GM13977 (cell line): ENCODE measurements around the gene RBM15.

Source experiments
- DNase-seq: peaks from one replicate; pipeline ENCODE4 v3.0.0; 2012; ENCODE audit warnings: low spot score
- CTCF ChIP-seq: IDR thresholded peaks from 2 replicates; pipeline ENCODE4 v1.5.1; 2012; ENCODE audit warnings: mild to moderate bottlenecking, control low read depth; ENCODE audit not compliant: insufficient read depth; ENCODE audit errors: extremely low read depth, missing control alignments
- in situ Hi-C: fragments of 300-500 bp; cut with MboI; formaldehyde crosslinking; loops from one replicate; pipeline ENCODE4 v1.12.0; 2022; ENCODE audit warnings: low sequenced_read_pairs, low pct_unique_long_range_greater_than_20kb, mixed read lengths, inconsistent platforms; ENCODE audit not compliant: unreplicated experiment

Gene RBM15

GRCh38 chr1:110356379-110356778 lies 17.2 kb downstream of the RBM15 start:
- no peak for TF ChIP-seq CTCF
- in situ Hi-C loops, result no loop called here
- no peak for DNase-seq

- TF ChIP-seq CTCF, result no peak
- no peak for DNase-seq
- in situ Hi-C loops, result no loop called here
These were observed 21.3 kb downstream of the RBM15 start for GRCh38 chr1:110360431-110360830.

GRCh38 chr1:110361856-110362255 lies 22.7 kb downstream of the RBM15 start:
- DNase-seq, result no peak
- no peak for TF ChIP-seq CTCF
- in situ Hi-C loops, result no loop called here

- DNase-seq, result no peak
- no peak for TF ChIP-seq CTCF
- in situ Hi-C loops, result no loop called here
These were observed 25.0 kb downstream of the RBM15 start for GRCh38 chr1:110364221-110364620.

- DNase-seq, result no peak
- in situ Hi-C loops, result no loop called here
- TF ChIP-seq CTCF, result no peak
These were observed 31.6 kb downstream of the RBM15 start for GRCh38 chr1:110370827-110371226.

GRCh38 chr1:110375490-110375889 lies 36.3 kb downstream of the RBM15 start:
- TF ChIP-seq CTCF, result no peak
- in situ Hi-C loops, result no loop called here

More at GRCh38 chr1:110375490-110375889, 36.3 kb downstream of the RBM15 start:
- DNase-seq, result no peak
